ENCODE measurements around the gene WFIKKN1. TPM values are rescaled to one million over a fixed set of nuclear protein-coding genes. Genes with fewer than 3 reads are reported as not detected.

WFIKKN1 gene, protein sequence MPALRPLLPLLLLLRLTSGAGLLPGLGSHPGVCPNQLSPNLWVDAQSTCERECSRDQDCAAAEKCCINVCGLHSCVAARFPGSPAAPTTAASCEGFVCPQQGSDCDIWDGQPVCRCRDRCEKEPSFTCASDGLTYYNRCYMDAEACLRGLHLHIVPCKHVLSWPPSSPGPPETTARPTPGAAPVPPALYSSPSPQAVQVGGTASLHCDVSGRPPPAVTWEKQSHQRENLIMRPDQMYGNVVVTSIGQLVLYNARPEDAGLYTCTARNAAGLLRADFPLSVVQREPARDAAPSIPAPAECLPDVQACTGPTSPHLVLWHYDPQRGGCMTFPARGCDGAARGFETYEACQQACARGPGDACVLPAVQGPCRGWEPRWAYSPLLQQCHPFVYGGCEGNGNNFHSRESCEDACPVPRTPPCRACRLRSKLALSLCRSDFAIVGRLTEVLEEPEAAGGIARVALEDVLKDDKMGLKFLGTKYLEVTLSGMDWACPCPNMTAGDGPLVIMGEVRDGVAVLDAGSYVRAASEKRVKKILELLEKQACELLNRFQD
- 1.3 TPM for polyA plus RNA-seq (2012; ENCODE audit: insufficient read depth, insufficient read length, low read depth)

DNA sequence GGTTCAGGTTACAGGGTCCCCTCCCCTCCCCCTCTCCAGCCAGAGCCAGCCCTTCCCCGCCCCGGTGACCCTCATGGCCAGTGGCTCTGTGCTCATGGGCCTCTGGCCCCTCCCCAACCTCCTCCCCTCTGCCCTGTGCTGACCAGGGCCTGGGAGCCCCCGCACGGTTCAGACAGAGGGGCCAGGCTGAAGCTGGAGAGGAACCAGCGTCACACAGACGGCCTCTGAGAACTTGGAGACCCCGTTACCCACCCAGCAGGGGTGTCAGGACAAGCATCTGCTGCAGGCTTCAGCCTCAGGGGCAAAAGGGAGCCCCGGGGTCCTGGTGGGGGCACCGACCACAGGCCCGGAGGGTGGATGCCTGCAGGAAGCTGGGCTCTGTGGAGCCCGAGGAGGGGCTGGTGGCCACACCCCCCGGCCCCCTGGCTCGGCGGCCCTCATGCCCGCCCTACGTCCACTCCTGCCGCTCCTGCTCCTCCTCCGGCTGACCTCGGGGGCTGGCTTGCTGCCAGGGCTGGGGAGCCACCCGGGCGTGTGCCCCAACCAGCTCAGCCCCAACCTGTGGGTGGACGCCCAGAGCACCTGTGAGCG, at the start of gene WFIKKN1:
WFIKKN1 (plus strand) TSS at position 171 of the 591 bp plus-strand sequence; CDS start at position 440, 269 bp downstream.
- Histone ChIP-seq H3K27me3 (no peaks in the 10 kb centered on the region), H3K4me1 (peaks cover 21% of the 10 kb centered on the region), H3K36me3 (peaks cover 10% of the 10 kb centered on the region), H3K4me3 (ENCODE audit: low read depth, low read length) (no peak within 1 kb of the TSS), H3K9me3 (no peaks in the 10 kb centered on the region)
- peak; percentile 30 for DNase-seq
- TF ChIP-seq, protein P1, sequence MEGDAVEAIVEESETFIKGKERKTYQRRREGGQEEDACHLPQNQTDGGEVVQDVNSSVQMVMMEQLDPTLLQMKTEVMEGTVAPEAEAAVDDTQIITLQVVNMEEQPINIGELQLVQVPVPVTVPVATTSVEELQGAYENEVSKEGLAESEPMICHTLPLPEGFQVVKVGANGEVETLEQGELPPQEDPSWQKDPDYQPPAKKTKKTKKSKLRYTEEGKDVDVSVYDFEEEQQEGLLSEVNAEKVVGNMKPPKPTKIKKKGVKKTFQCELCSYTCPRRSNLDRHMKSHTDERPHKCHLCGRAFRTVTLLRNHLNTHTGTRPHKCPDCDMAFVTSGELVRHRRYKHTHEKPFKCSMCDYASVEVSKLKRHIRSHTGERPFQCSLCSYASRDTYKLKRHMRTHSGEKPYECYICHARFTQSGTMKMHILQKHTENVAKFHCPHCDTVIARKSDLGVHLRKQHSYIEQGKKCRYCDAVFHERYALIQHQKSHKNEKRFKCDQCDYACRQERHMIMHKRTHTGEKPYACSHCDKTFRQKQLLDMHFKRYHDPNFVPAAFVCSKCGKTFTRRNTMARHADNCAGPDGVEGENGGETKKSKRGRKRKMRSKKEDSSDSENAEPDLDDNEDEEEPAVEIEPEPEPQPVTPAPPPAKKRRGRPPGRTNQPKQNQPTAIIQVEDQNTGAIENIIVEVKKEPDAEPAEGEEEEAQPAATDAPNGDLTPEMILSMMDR (IDR thresholded peaks at IDR 0.05; ENCODE audit: low read depth, low read length), result no peak

DNA sequence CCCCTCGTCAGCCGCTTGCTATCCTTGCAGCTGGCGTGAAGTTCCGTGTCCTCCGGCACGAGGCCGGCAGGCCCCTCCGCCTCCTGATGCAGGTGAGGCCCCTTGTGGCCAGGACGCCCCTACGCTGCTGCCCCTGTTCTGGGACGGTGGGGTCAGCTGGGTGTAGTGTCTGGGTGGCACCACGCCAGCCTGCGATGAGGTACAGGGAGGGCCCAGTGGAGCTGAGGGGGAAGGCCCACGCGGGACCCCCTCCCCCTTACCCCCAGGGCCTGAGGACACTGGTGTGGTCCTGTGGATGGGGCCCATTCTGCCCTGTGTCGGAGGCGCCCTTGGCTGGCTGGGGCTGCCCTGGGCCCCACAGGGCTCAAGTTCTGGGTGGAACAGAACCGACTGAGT, 48.6 kb upstream of the WFIKKN1 start:
- TF ChIP-seq, protein P1 (IDR thresholded peaks at IDR 0.05; ENCODE audit: low read depth, low read length), result no peak
- Histone ChIP-seq H3K27me3 (no peaks in the 10 kb centered on the region), H3K9me3 (no peaks in the 10 kb centered on the region), H3K4me1 (peaks cover 4% of the 10 kb centered on the region), H3K4me3 (ENCODE audit: low read depth, low read length) (no peak overlapping the region), H3K36me3 (peaks cover 8% of the 10 kb centered on the region; the same call in 1 of the 2 replicates)
- DNase-seq, result peak; percentile 14

DNA sequence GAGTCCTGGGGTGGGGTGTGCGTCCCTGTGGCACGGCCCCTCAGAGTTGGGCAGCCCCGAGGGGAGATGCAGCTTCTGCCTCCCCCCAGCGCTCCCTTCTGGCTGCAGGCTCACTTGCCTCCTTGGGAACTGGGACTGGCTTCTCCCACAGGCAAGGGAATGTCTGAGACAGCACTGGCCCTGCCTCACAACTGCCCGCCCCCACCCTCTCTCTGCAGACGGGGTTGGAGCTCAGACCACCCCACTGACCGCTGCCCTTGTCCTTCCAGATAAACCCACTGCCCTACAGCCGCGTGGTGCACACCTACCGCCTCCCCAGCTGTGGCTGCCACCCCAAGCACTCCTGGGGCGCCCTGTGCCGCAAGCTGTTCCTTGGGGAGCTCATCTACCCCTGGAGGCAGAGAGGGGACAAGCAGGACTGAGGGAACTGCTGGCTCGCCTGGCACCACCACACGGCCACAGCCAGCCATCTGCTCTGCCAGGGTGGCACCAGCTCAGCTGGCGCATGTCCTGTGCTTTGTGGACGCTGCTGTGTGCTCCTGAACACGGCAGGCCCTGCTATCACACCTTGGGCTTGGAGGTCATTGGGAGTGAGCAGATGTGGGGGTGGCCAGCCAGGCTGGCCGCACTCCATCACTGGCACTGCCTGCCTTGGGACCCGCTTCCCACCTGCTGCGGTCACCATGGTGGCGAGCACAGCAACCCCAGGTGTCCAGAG, 48.0 kb upstream of the WFIKKN1 start:
- peaks cover 4% of the 10 kb centered on the region for H3K4me1 ChIP-seq
- no peak overlapping the region for H3K4me3 ChIP-seq (ENCODE audit: low read depth, low read length)
- H3K27me3 ChIP-seq, result no peaks in the 10 kb centered on the region
- peaks cover 7% of the 10 kb centered on the region; the same call in 1 of the 2 replicates for H3K36me3 ChIP-seq
- TF ChIP-seq, protein P1 (IDR thresholded peaks at IDR 0.05; ENCODE audit: low read depth, low read length), result no peak
- no peaks in the 10 kb centered on the region for H3K9me3 ChIP-seq
- peak; percentile 15 for DNase-seq

DNA sequence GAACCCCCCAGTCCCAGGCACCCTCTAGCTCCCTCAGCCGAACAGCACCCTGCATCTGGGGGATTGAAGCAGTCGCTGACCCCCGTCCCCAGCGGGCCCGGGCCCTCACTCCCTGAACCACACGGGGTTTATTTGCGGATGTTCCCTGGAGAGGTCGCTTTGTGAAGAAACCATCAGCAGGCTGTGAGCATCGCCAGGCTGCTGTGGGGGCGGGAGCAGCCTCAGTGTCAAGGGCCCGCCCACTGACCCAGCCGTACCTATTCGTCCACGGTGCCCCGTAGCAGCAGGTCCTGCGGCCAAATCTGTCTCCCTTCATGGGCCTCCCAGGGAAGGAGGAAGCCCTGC, 47.3 kb upstream of the WFIKKN1 start:
- Histone ChIP-seq H3K9me3 (no peaks in the 10 kb centered on the region), H3K27me3 (no peaks in the 10 kb centered on the region), H3K36me3 (peaks cover 6% of the 10 kb centered on the region; the same call in 1 of the 2 replicates), H3K4me1 (peaks cover 9% of the 10 kb centered on the region), H3K4me3 (ENCODE audit: low read depth, low read length) (no peak overlapping the region)
- DNase-seq, result no peak
- TF ChIP-seq, protein P1 (IDR thresholded peaks at IDR 0.05; ENCODE audit: low read depth, low read length), result no peak

DNA sequence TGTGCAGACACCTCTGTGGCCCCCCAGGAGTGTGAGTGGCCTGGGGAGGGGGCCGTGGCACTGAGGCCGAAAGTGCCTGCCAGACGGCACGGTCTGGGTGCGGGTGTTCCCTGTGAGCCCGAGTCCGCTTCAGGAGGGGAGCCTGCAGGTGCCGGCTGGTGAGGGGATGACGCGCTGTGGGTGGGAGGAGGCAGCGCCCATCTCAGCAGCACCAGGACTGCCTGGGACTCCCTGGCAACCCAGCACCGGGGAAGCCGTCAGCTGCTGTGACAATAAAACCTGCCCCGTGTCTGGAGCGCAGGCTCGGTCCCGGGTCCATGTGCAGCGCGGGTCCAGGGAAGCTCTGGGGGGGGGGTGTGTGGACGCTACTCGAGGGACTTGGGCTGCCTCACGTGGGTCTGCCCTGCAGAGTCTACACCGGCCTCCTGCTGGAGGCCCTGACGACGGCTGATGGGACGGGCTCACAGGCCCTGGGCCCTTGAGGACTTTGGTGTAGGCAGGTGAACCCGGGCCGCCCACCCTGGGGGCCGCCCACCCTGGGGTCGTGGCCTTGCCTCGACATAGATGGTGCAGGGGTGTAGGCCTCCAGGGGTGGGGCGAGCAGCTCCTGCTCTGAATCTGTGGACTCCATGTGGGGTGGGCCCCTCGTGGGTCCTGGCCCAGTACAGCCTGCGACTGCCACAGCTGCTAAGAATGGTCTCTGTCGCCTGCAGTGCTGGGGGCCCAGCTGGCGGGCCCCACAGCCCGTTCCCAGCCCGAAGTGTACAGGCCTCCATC, 46.8 kb upstream of the WFIKKN1 start:
- Histone ChIP-seq H3K4me1 (peaks cover 9% of the 10 kb centered on the region), H3K36me3 (peaks cover 6% of the 10 kb centered on the region; the same call in 1 of the 2 replicates), H3K27me3 (no peaks in the 10 kb centered on the region), H3K4me3 (ENCODE audit: low read depth, low read length) (no peak overlapping the region), H3K9me3 (no peaks in the 10 kb centered on the region)
- TF ChIP-seq, protein P1 (IDR thresholded peaks at IDR 0.05; ENCODE audit: low read depth, low read length), result no peak
- peak; percentile 63 for DNase-seq

Measured in BE2C (cell line).